ENCODE results near the gene CREG1.
A peak's percentile ranks its signal among the peaks of the same experiment; 100 is the strongest.

The CREG1 gene

GRCh38 chr1:167522246-167522645 is 31.3 kb downstream of the CREG1 start:
- DNase-seq (ENCODE audit: low read depth): peak; percentile 46
- TF ChIP-seq CTCF (IDR thresholded peaks at IDR 0.05; ENCODE audit: low read length, missing control alignments): no peak
- no peak overlapping the region for H3K4me3 ChIP-seq (replicated peaks; ENCODE audit: low read depth, low read length)

GRCh38 chr1:167520711-167521206 is 32.8 kb downstream of the CREG1 start:
- DNase-seq (ENCODE audit: low read depth): no peak

GRCh38 chr1:167518331-167518700 is 35.2 kb downstream of the CREG1 start, which contains the start of gene CD247:
Gene CD247, minus strand, starts transcription at chr1:167518529. Its CDS starts 64 bp downstream, at chr1:167518465.
- no peak for DNase-seq (ENCODE audit: low read depth)
- H3K4me3 ChIP-seq (replicated peaks; ENCODE audit: low read depth, low read length): no peak within 1 kb of the TSS
- TF ChIP-seq CTCF (IDR thresholded peaks at IDR 0.05; ENCODE audit: low read length, missing control alignments): no peak

More at GRCh38 chr1:167520711-167521206, 32.8 kb downstream of the CREG1 start:
- H3K4me3 ChIP-seq (replicated peaks; ENCODE audit: low read depth, low read length): no peak overlapping the region
- no peak for TF ChIP-seq CTCF (IDR thresholded peaks at IDR 0.05; ENCODE audit: low read length, missing control alignments)

GRCh38 chr1:167517535-167518330 is 35.8 kb downstream of the CREG1 start:
- no peak for DNase-seq (ENCODE audit: low read depth)
- TF ChIP-seq CTCF (IDR thresholded peaks at IDR 0.05; ENCODE audit: low read length, missing control alignments): no peak
- H3K4me3 ChIP-seq (replicated peaks; ENCODE audit: low read depth, low read length): no peak overlapping the region

- TF ChIP-seq CTCF (IDR thresholded peaks at IDR 0.05; ENCODE audit: low read length, missing control alignments): no peak
- H3K4me3 ChIP-seq (replicated peaks; ENCODE audit: low read depth, low read length): no peak overlapping the region
- no peak for DNase-seq (ENCODE audit: low read depth)
These were observed 36.9 kb downstream of the CREG1 start for GRCh38 chr1:167516404-167517388.

- DNase-seq (ENCODE audit: low read depth): no peak
- no peak for TF ChIP-seq CTCF (IDR thresholded peaks at IDR 0.05; ENCODE audit: low read length, missing control alignments)
- no peak overlapping the region for H3K4me3 ChIP-seq (replicated peaks; ENCODE audit: low read depth, low read length)
These were observed 37.7 kb downstream of the CREG1 start for GRCh38 chr1:167515893-167516321.

Measured in fibroblast of pulmonary artery (primary cell).